Uterus (tissue), 4 donors: ENCODE measurements around the gene CSNK1E. TPM values are rescaled to one million over a fixed set of nuclear protein-coding genes. Genes with fewer than 3 reads are reported as not detected.

ENCODE experiments used
- DNase-seq, 2 donors: peaks; one replicate each; pipeline ENCODE4 v3.0.0-alpha.2; 2019 to 2020
- H3K27ac ChIP-seq, 2 donors: fragments of 200-600 bp; sonication (generic); 1 replicate in 1 of 2; 2 replicates in 1 of 2; pipeline ENCODE4 v1.5.1; 2016 to 2018
- H3K27me3 ChIP-seq, 2 donors: fragments of 200-600 bp; sonication (generic); one replicate each; pipeline ENCODE4 v1.5.1; 2018 to 2019; ENCODE audit warnings: control low read depth in 1 of 2
- H3K36me3 ChIP-seq, 2 donors: fragments of 200-600 bp; sonication (generic); one replicate each; pipeline ENCODE4 v1.5.1; 2019; ENCODE audit warnings: control low read depth in 1 of 2
- H3K4me1 ChIP-seq, 2 donors: fragments of 200-600 bp; sonication (generic); one replicate each; pipeline ENCODE4 v1.5.1; 2018 to 2019; ENCODE audit warnings: control low read depth in 1 of 2
- H3K4me3 ChIP-seq, 2 donors: fragments of 200-600 bp; sonication (generic); 1 replicate in 1 of 2; 2 replicates in 1 of 2; pipeline ENCODE4 v1.5.1; 2018 to 2019; ENCODE audit warnings: mild to moderate bottlenecking in 1 of 2
- H3K9me3 ChIP-seq, 2 donors: fragments of 200-600 bp; sonication (generic); one replicate each; pipeline ENCODE4 v1.5.1; 2019; ENCODE audit warnings: control low read depth in 1 of 2
- CTCF ChIP-seq, 4 experiments: fragments of 200-600 bp in 2 of 4; fragments of 450-650 bp in 2 of 4; sonication (generic) in 2 of 4; IDR thresholded peaks; one replicate each; pipeline ENCODE4 v1.5.1; 2016 to 2019; ENCODE audit warnings: antibody characterized with exemption in 4 of 4, mild to moderate bottlenecking in 2 of 4, moderate library complexity in 1 of 4
- POLR2A ChIP-seq, 2 donors: fragments of 450-650 bp; IDR thresholded peaks; one replicate each; pipeline ENCODE4 v1.6.1; 2016; ENCODE audit warnings: antibody characterized with exemption in 2 of 2, mild to moderate bottlenecking in 1 of 2, moderate library complexity in 1 of 2
- intact Hi-C: fragments of 100-400 bp; cut with DNase I; formaldehyde crosslinking; loops from one replicate; pipeline ENCODE4 v1.15.1; 2023; ENCODE audit warnings: low total_unique reads
- total RNA-seq, 4 donors: library from RNA; depleted of rRNA in 3 of 4; stranded (reverse); fragments of >200 nt in 3 of 4; gene quantifications; one replicate each; pipeline versions ENCODE4 v1.1.0 to v1.2.4, GENCODE V29; 2014 to 2023
- donor health status: DM: yes; HTN: yes; CAD: no.

Gene CSNK1E
- total RNA-seq, 4 donors from 2014 or later: 22.1 to 171 (median 100) TPM

DNA sequence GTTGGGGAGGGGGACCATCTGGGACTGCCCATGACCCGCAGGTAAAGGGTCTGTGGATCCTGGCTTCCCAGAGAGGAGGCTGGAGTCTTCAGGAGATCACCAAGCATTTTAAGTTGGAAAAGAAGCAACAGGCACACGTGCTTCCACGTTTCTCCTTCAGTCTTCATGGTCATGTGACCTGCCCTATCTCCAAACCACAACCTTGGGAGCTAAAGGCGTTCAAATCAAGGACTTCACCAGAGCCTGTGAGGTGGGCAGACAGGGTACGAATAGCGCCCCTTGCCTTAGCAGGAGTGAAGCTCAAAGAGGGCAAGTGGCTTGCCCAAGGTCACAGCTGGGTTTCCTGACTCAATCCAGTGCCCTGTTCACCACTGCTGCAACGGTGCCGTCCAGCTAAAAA lies 51.1 kb downstream of the CSNK1E start:
- peak overlapping the region; percentile 51 to 75 for H3K27ac ChIP-seq
- H3K9me3 ChIP-seq: no peaks in the 10 kb centered on the region
- intact Hi-C loops: loop anchor here (10.0 kb wide), 1 partner anchor 61 kb away; the partner anchor contains the start of gene MAFF
- TF ChIP-seq CTCF (IDR thresholded peaks at IDR 0.05): no peak
- TF ChIP-seq POLR2A (IDR thresholded peaks at IDR 0.05): no peak
- no peaks in the 10 kb centered on the region for H3K27me3 ChIP-seq
- peaks cover 0 to 15% of the 10 kb centered on the region in 2 donors for H3K4me1 ChIP-seq
- no peak for DNase-seq
- H3K4me3 ChIP-seq: no peak overlapping the region
- no peaks in the 10 kb centered on the region for H3K36me3 ChIP-seq

DNA sequence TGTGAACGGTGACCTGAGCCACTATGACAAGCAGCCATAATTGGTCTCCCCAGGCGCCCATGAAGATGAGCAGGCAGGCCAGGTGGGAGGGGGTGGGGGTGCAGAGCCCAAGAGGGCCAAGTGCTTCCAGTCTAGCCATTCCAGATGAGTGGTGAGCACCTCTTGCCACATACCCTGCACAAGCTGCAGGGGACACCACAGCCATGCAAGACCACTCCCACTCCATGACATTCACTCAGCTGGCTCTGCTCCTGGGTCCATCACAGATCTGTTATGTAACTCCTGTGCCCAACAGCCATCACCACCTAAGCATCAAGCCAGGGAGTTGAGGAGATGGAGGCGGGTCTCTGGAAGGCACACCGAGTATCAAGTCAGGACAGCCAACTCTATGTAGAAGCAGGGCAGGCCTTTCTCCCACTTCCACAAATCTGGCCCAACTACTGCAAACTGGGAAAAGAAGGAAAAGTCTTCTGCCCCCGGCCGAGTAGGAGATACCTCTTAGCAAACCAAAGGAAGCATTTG lies 52.9 kb downstream of the CSNK1E start:
- intact Hi-C loops: loop anchor here (10.0 kb wide), 1 partner anchor 60 kb away; the partner anchor contains the start of gene MAFF
- no peak for TF ChIP-seq CTCF (IDR thresholded peaks at IDR 0.05)
- H3K9me3 ChIP-seq: no peaks in the 10 kb centered on the region
- H3K4me3 ChIP-seq: no peak overlapping the region
- no peaks in the 10 kb centered on the region for H3K36me3 ChIP-seq
- DNase-seq: no peak
- peaks cover 0 to 10% of the 10 kb centered on the region in 2 donors for H3K4me1 ChIP-seq
- no peak overlapping the region for H3K27ac ChIP-seq
- no peaks in the 10 kb centered on the region for H3K27me3 ChIP-seq

DNA sequence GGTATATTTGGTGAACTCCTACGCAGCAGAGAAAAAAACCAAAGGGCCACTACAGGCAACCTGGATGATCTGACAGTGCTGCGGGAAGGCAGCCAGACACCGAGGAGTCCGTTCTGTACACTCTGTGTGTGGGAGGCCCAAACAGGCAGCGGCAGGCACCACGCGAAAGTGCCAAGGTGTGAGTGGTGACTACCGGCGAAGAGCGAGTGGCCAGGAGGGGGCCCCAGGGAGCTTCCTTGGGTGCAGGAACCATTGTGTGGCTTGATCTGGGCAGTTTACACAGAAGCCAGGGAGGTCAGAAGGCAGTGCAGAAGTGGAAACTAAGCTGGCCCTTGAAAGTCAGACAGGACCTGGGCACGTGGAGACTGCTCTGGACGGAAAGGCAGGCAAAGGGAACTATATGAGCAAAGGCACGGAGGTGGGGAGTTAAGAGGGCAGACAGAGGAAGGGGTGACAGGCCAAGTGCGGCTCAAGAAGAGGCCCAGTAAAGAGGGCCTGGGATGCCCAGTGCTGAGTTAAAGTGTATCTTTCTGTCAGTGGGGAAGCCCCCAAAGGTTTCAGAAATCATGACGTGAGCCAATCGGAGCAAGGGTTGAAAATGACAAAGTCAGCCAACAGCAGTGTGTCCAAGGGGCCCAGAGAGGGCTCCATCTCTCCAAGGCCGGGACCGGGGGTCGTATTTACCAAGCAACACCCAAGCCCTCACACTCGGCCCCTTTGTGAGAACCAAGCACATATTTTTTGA lies 55.0 kb downstream of the CSNK1E start:
- H3K4me1 ChIP-seq: peaks cover 5 to 21% of the 10 kb centered on the region in 2 donors
- H3K9me3 ChIP-seq: no peaks in the 10 kb centered on the region
- TF ChIP-seq CTCF (IDR thresholded peaks at IDR 0.05) (peak; percentile 44 to 55 (median 50)), POLR2A (IDR thresholded peaks at IDR 0.05) (no peak)
- DNase-seq: peak; percentile 57 to 70
- H3K27ac ChIP-seq: peak overlapping the region; percentile 80 to 88
- no peaks in the 10 kb centered on the region for H3K27me3 ChIP-seq
- no peak overlapping the region for H3K4me3 ChIP-seq
- intact Hi-C loops: loop anchor here (10.0 kb wide), 1 partner anchor 57 kb away; the partner anchor contains the start of gene MAFF
- no peaks in the 10 kb centered on the region for H3K36me3 ChIP-seq

DNA sequence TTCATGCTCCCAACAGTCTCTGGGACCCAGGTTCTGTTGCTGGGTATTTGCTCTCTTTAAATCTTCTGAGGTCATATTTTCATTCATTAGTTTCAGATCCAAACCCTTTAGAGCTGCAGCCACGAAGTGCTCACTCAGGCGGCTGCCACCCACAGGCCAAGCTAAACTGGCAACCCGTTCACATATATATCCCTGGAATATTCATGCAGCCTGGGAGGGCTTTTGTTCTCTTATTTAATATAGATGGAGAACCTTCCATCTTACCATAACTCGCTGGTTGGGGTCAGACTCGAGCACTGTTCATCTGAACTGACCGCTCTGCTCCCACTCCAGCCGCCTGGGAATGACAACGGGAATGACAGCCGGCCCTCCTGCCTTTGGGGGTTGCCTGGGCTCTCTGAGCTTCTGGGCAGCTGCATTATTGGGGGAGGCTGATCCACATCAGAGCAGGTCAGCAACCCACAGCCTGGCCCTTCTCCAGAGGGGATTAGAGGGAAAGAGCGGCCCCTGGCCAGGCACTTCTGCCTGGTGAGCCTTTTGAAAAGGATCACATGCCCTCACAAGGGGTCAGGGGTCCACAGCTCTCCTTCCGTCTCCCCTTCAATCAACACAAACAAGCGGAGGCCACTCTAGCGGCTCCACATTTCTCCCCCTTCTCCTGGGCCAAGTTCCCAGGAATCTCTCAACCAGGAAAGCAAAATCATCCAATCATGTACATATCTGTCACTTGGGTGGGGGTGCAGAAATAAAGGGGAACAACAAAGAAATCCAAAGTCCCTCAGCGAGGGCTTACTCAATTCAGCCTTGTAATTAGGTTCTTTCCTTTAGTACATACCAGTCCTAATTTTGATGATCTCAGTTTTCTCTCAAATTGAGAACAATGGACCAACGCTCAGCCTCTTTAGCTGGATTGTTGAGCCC lies 56.2 kb downstream of the CSNK1E start:
- Histone ChIP-seq H3K27me3 (no peaks in the 10 kb centered on the region), H3K4me3 (no peak overlapping the region), H3K9me3 (no peaks in the 10 kb centered on the region), H3K27ac (peak overlapping the region; percentile 80 to 88), H3K36me3 (no peaks in the 10 kb centered on the region), H3K4me1 (peaks cover 5 to 21% of the 10 kb centered on the region in 2 donors)
- no peak for DNase-seq
- intact Hi-C loops: loop anchor here (10.0 kb wide), 1 partner anchor 56 kb away; the partner anchor contains the start of gene MAFF
- TF ChIP-seq CTCF (IDR thresholded peaks at IDR 0.05) (peak in 1 of 4 experiments; percentile 14), POLR2A (IDR thresholded peaks at IDR 0.05) (no peak)
